T-helper 2 cell treated with Interferon-gamma antibody and Interleukin-4, amounts not matched to agents 5 μg/mL and 100 μg/mL, for 36 hours (primary cell): ENCODE data around the gene SLC9A4.
"Not testable (repeated sequence)": the region's sequence is repeated elsewhere in the genome, so short reads cannot be mapped to it uniquely, and the experiment has no call there.

ENCODE experiments used
- DNase-seq: peaks from one replicate; pipeline ENCODE4 v3.0.0; 2021; ENCODE audit warnings: low spot score
- H3K27ac Mint-ChIP-seq: one replicate; pipeline ENCODE4 v1.8.0; 2021; ENCODE audit warnings: mild to moderate bottlenecking, mixed read lengths
- H3K27me3 Mint-ChIP-seq: one replicate; pipeline ENCODE4 v1.8.0; 2021; ENCODE audit warnings: low read depth, mixed read lengths
- H3K36me3 Mint-ChIP-seq: one replicate; pipeline ENCODE4 v1.8.0; 2021; ENCODE audit warnings: low read depth, mixed read lengths
- H3K4me1 Mint-ChIP-seq: one replicate; pipeline ENCODE4 v1.8.0; 2021; ENCODE audit warnings: low read depth, mixed read lengths
- H3K4me3 Mint-ChIP-seq: one replicate; pipeline ENCODE4 v1.8.0; 2022; ENCODE audit warnings: mild to moderate bottlenecking, moderate library complexity, mixed read lengths
- H3K9me3 Mint-ChIP-seq: one replicate; pipeline ENCODE4 v1.8.0; 2021; ENCODE audit warnings: mixed read lengths

Gene SLC9A4

DNA sequence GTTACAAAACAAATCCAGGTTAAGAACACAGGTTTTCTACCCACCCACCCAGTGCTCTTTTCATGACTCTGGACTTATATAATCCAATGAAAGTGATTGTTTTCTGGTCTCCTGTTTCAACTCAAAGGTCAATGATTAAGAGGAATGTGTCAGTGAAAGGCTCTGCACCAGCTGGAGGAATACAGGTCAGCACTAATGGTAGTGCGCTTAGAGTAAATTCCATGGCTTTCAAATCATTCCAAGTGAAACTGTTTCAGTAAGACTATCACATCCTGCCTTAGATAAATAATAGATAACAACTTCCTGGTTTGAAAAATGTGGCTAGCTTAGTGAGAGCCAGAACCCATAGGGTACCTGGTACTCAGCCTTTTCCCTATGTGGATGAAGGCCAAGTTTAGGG is 47.8 kb downstream of the SLC9A4 start:
- DNase-seq: no peak
- Mint-ChIP-seq H3K36me3 (no peaks in the 10 kb centered on the region), H3K27me3 (peaks cover 7% of the 10 kb centered on the region), H3K9me3 (no peaks in the 10 kb centered on the region), H3K27ac (no peak overlapping the region), H3K4me3 (no peak overlapping the region), H3K4me1 (no peaks in the 10 kb centered on the region)

DNA sequence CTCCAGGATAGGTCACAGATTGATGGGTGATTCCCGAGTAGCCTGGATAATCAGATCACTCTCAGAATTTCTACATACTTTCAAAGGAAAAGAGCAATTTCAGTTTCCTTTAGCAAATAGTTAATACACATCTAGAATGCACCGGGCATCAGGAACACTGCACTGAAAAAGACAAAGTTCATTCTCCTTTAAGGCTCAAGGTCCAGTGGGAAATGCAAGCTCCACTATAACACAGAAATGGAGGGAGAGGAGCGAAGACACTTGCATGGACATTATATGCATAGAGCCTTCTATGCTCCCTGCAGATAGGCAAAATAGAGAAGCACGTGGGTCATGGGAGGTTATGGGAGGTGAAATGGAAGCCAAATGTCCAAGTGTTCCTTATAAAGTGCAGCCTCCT is 49.1 kb downstream of the SLC9A4 start:
- H3K36me3 Mint-ChIP-seq: no peaks in the 10 kb centered on the region
- no peak overlapping the region for H3K27ac Mint-ChIP-seq
- no peaks in the 10 kb centered on the region for H3K4me1 Mint-ChIP-seq
- H3K27me3 Mint-ChIP-seq: peaks cover 7% of the 10 kb centered on the region
- DNase-seq: no peak
- no peaks in the 10 kb centered on the region for H3K9me3 Mint-ChIP-seq
- H3K4me3 Mint-ChIP-seq: no peak overlapping the region

DNA sequence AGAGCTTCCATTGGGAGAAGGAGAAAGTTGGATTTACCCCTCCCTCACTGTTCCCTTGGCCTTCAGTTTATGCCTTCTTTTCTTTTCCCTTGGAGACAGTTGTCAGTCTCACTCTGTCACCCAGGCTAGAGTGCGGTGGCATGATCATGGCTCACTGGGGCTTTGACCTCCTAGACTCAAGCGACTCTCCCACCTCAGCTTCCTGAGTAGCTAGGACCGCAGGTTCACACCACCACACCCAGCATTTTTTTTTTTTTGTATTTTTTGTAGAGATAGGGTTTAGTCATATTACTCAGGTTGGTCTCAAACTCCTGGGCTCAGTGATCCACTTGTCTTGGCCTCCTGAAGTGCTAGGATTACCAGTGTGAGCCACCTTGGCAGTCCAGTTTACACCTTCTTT is 49.9 kb downstream of the SLC9A4 start:
- H3K27ac Mint-ChIP-seq: no peak overlapping the region
- H3K9me3 Mint-ChIP-seq: no peaks in the 10 kb centered on the region

DNA sequence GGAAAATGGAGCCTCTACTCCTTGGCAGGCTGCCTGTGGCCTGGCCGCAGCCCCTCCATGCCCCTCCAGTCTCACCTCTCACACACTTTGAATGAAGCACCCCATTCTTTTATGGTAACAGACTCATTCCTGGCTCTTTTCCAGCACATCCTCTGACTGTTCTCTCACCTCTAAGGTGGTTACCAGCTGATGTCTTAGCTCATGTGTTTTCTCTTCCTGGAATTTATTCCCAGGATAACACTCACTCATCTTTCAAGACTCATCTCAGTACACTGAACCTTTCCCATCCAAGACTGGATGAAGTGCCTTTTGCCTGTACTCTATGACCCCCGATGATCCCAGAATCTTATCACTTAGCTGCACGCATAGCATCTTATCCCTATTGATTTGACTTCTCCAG is 50.6 kb downstream of the SLC9A4 start:
- Mint-ChIP-seq H3K27ac (no peak overlapping the region), H3K4me1 (no peaks in the 10 kb centered on the region), H3K9me3 (no peaks in the 10 kb centered on the region), H3K27me3 (peaks cover 9% of the 10 kb centered on the region), H3K4me3 (no peak overlapping the region), H3K36me3 (no peaks in the 10 kb centered on the region)
- DNase-seq: no peak

More for the DNA sequence above, 49.9 kb downstream of the SLC9A4 start:
- Mint-ChIP-seq H3K4me1 (no peaks in the 10 kb centered on the region), H3K4me3 (no peak overlapping the region), H3K27me3 (peaks cover 9% of the 10 kb centered on the region), H3K36me3 (no peaks in the 10 kb centered on the region)
- DNase-seq: no peak

DNA sequence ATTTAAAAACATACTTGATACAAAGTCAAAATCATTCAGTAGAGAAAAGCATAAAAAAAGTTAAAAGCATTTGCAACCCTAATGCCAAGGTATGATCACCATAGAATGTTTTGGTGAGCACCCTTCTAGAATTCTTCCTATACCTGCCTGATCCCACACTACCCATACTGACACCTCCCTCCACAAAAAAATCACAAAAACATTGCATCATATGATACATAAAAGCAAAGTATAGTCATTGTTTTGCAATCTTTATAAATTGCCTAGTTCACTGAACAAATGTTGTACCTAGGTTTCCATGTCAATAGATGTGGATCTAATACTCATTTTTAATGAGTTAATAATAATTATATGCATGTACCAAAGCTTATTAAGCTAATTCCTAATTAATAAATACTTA is 54.1 kb downstream of the SLC9A4 start:
- Mint-ChIP-seq H3K4me3 (no peak overlapping the region), H3K27me3 (peaks cover 6% of the 10 kb centered on the region), H3K27ac (no peak overlapping the region)

DNA sequence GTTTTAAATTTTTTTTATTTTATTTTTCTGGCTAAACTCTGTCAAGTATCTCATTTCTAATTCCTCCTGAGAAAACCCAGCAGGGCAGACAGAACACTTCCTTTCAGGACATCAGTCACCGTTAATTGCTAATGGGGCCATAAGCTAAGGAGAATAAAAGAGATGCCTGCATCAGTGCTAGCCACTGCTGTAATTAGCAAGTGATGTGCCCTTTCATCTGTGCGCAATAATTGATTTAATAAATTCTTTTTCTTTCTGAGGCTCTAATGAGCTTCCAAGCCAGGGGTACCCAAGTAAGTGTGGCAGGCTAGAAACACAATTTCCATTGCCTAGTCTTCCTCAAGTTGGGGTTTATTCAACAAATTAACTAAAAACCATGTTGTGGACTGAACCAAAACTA is 65.5 kb downstream of the SLC9A4 start:
- Mint-ChIP-seq H3K27ac (no peak overlapping the region), H3K4me1 (no peaks in the 10 kb centered on the region), H3K9me3 (no peaks in the 10 kb centered on the region), H3K4me3 (no peak overlapping the region), H3K27me3 (peaks cover 4% of the 10 kb centered on the region), H3K36me3 (no peaks in the 10 kb centered on the region)
- no peak for DNase-seq

More for the DNA sequence above, 54.1 kb downstream of the SLC9A4 start:
- no peak for DNase-seq
- Mint-ChIP-seq H3K36me3 (no peaks in the 10 kb centered on the region), H3K4me1 (no peaks in the 10 kb centered on the region), H3K9me3 (no peaks in the 10 kb centered on the region)

DNA sequence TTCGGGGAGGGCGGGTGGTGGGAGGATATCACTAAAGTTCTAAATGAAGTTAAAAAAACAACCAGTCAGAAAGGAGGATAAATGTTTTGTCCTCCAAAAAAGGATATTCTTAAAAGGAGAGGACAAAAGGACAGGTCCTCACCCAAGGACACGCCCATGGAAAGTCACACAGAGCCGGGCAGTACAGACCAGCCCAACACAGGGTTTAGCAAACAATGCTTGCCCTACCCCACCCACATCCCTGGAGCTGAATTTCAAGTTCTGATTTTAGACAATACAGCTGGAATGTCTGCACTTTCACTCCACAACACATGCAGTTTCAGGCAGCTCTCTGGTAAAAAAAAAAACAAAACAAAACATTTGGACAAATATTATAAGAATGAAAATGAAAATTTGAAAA is 67.9 kb downstream of the SLC9A4 start:
- no peaks in the 10 kb centered on the region for H3K4me1 Mint-ChIP-seq
- H3K36me3 Mint-ChIP-seq: no peaks in the 10 kb centered on the region
- no peak overlapping the region for H3K27ac Mint-ChIP-seq
- H3K4me3 Mint-ChIP-seq: no peak overlapping the region
- peaks cover 2% of the 10 kb centered on the region for H3K9me3 Mint-ChIP-seq
- peaks cover 7% of the 10 kb centered on the region for H3K27me3 Mint-ChIP-seq
- DNase-seq: no peak

DNA sequence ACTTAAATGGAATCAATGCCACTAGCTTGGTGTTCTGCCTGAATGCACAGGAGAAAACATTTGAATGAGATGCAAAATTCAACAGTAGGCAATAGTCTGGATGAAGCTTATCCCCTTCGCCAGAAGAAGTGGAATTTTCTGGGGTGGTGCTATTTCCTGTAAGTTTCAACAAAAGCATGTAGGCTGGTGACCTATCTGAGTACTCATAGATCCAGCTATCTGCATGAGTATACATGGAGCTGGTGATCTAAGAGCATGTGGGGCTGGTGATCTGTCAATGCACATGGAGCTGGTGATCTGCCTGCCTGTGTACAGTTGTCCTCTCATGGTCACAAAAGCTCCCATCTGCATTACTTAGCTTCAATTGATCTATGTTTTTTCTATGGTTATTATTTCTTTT is 71.2 kb downstream of the SLC9A4 start:
- Mint-ChIP-seq H3K36me3 (no peaks in the 10 kb centered on the region), H3K4me3 (no peak overlapping the region), H3K4me1 (no peaks in the 10 kb centered on the region), H3K27ac (no peak overlapping the region), H3K9me3 (peaks cover 22% of the 10 kb centered on the region), H3K27me3 (peaks cover 7% of the 10 kb centered on the region)
- no peak for DNase-seq

DNA sequence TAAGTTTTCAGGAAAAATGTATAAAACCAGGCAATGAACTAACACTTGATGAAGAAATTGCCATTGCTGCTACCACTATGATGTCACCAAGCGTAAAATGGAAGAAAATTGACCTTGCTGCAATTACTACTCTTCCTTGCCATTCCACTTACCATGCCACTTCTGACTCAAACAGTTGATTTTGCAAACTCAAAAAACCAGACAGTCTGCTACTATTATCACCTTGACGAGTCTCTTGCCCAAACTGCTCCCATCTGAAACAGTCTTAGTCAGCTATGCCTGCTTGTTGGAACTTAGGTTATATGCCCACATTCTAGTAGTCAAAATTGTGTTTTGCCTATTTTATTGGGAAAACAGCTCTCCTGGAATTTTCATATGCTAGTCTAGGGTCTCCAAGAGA is 74.4 kb downstream of the SLC9A4 start:
- no peak for DNase-seq
- H3K27me3 Mint-ChIP-seq: peaks cover 5% of the 10 kb centered on the region
- no peaks in the 10 kb centered on the region for H3K36me3 Mint-ChIP-seq
- no peak overlapping the region for H3K27ac Mint-ChIP-seq
- H3K4me1 Mint-ChIP-seq: no peaks in the 10 kb centered on the region
- H3K9me3 Mint-ChIP-seq: peaks cover 24% of the 10 kb centered on the region
- H3K4me3 Mint-ChIP-seq: no peak overlapping the region

DNA sequence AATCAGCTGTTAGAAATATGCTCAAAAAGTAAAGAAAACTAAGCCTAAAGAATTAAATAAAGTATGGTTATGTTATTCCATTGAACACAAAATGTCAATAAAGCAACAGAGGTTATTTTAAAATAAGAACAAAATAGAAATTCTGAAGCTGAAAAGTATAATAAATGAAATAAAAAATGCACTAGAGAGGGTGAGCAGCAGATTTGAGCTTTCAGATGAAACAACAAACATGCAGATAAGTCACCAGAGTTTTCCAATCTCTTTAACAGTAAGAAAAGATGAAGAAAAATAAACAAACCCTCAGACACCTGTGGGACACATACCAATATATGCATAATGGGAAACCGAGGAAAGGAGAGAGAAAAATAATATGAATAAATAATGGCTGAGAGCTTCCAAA is 76.0 kb downstream of the SLC9A4 start:
- Mint-ChIP-seq H3K27ac (no peak overlapping the region), H3K27me3 (no peaks in the 10 kb centered on the region), H3K4me1 (no peaks in the 10 kb centered on the region), H3K9me3 (peaks cover 24% of the 10 kb centered on the region), H3K4me3 (no peak overlapping the region), H3K36me3 (no peaks in the 10 kb centered on the region)
- no peak for DNase-seq

DNA sequence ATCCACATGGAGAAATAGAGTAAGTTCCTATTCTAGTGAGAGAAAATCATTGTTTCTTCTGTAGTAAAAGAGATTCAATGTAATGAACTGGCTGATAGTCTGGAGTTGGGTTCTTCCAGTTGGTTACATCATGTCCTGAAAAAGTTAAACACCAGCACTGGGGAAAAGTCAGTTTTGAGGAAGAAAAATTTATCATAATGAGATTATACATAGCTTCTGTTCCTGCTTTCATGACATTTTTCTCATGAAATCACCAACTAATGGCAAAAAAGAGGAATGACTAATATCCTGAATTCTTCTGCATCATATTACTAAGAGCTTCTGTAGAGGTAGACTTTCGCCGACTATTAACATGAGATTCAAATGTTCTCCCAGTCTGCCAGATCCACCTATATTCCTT is 77.1 kb downstream of the SLC9A4 start:
- Mint-ChIP-seq H3K27me3 (no peaks in the 10 kb centered on the region), H3K9me3 (peaks cover 24% of the 10 kb centered on the region), H3K36me3 (no peaks in the 10 kb centered on the region), H3K4me3 (no peak overlapping the region), H3K27ac (no peak overlapping the region), H3K4me1 (no peaks in the 10 kb centered on the region)
- no peak for DNase-seq

DNA sequence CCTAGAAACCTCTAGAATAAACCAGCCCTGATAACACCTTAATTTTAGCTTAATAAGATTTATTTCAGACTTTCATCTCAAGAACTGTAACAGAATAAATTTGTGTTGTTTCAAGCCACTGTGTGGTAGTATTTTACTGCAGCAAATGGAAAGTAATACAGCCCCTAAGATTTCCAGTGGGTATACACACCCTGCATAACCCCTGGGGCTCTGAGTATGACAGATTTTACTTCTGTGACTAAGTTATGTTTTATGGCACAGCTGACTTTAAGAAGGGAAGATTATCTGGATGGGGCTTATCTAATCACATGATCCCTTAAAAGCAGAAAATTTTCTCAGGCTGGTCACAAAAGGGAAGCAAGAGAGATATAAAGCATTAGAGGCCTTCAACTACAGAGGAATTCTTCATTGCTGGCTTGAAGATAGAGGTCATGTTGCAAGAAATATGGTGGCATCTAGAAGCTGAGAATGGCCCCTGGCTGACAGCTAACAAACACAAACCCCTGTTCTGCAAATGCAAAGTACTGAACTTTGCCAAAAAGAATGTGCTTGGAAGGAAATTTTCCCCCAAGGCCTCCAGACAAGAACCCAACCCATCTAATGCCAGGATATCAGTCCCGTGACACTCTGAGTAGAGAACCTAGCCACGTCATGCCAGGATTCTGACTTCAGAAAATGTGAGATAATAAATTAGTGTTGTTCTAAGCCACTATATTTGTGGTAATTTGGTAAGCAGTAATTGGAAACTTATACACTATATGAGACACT is 78.5 kb downstream of the SLC9A4 start:
- DNase-seq: no peak
- H3K36me3 Mint-ChIP-seq: no peaks in the 10 kb centered on the region
- no peaks in the 10 kb centered on the region for H3K27me3 Mint-ChIP-seq
- H3K27ac Mint-ChIP-seq: no peak overlapping the region
- peaks cover 22% of the 10 kb centered on the region for H3K9me3 Mint-ChIP-seq
- H3K4me1 Mint-ChIP-seq: no peaks in the 10 kb centered on the region
- no peak overlapping the region for H3K4me3 Mint-ChIP-seq

DNA sequence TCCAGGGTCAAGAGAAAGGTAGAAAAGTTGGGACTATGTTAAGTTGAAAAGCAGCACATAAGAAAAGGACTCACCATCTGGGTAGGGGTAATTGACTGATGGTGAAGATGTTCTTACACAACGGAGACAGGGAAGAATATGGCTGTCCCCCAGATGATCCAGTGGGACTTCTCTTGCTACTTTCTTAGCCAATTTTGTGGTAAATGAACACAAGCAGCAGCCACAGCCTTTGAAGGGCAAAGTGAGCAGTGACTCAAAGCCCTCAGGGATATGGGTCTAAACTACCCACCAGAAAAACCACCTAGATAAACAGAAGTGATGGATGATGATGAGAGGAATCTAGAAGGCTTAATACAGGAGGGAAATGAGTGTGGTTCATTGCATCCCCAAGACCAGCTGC is 80.6 kb downstream of the SLC9A4 start:
- Mint-ChIP-seq H3K27ac (no peak overlapping the region), H3K4me1 (no peaks in the 10 kb centered on the region), H3K4me3 (no peak overlapping the region), H3K9me3 (peaks cover 8% of the 10 kb centered on the region), H3K36me3 (no peaks in the 10 kb centered on the region), H3K27me3 (no peaks in the 10 kb centered on the region)
- DNase-seq: no peak

DNA sequence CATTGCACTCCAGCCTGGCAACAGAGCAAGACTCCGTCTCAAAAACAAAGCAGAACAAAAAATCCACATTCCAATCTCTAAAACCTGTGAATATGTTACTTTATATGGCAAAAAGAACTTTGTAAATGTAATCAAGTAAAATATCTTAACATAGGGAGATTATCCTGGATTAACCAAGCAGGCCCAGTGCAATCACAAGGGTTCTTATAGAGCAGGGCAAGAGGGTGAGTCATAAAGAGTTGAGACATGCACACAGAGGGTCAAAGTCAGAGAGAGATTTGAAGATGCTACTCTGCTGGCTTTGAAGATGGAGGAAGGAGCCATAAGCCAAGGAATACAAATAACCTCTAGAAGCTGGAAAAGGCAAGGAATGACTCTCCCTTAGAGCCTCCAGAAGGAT is 85.4 kb downstream of the SLC9A4 start:
- Mint-ChIP-seq H3K27me3 (no peaks in the 10 kb centered on the region), H3K9me3 (no peaks in the 10 kb centered on the region), H3K36me3 (no peaks in the 10 kb centered on the region), H3K27ac (no peak overlapping the region), H3K4me3 (no peak overlapping the region), H3K4me1 (no peaks in the 10 kb centered on the region)
- no peak for DNase-seq

DNA sequence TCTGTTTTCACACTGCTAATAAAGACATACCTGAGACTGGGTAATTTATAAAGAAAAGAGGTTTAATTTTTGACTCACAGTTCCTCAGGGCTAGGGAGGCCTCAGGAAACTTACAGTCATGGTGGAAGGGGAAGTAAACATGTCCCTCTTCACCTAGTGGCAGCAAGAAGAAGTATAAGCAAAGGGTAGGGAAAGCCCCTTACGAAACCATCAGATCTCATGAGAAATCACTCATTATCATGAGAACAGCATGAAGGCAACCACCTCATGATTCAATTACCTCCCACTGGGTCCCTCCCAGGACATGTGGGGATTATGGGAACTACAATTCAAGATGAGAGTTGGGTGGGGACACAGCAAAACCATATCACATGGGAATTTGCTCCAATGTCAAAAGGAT is 89.5 kb downstream of the SLC9A4 start:
- H3K4me3 Mint-ChIP-seq, H3K36me3 Mint-ChIP-seq, H3K9me3 Mint-ChIP-seq, DNase-seq, H3K27ac Mint-ChIP-seq, H3K4me1 Mint-ChIP-seq, H3K27me3 Mint-ChIP-seq: not testable (repeated sequence)
